HCT116 (cell line): Measurements from ENCODE around the gene PLEKHJ1. TPM values are rescaled to one million over a fixed set of nuclear protein-coding genes. Genes with fewer than 3 reads are reported as not detected.

Experiments used
- ATAC-seq: fragments of 200-7000 bp; cut with Tn5 transposase; 2 replicates; pipeline ENCODE4 v1.9.1; 2020; ENCODE audit warnings: mild to moderate bottlenecking, moderate library complexity
- BruUV-seq: library from RNA; stranded (reverse); fragments of 400-500 nt; replicated peaks from 2 replicates; lab custom pipeline; 2021; lab: Mats Ljungman, UMichigan
- CTCF ChIA-PET: fragments of 300-600 bp; sonication (Branson Sonifier 250); formaldehyde crosslinking; loops from one replicate; lab custom pipeline; 2021; ENCODE audit warnings: antibody characterized with exemption; lab: Charles Lee
- POLR2A ChIA-PET: fragments of 300-600, 350-600 bp; sonication (Branson Sonifier 250); formaldehyde crosslinking; loops from one replicate; lab custom pipeline; 2021; ENCODE audit warnings: antibody characterized with exemption; lab: Charles Lee
- RAD21 ChIA-PET, 2 experiments: fragments of 300-600 bp; sonication (Branson Sonifier 250); formaldehyde crosslinking; loops; one replicate each; lab custom pipeline; 2023; ENCODE audit warnings: low total read pairs in 2 of 2; ENCODE audit not compliant: uncharacterized antibody in 2 of 2, unreplicated experiment in 2 of 2, low non-redundant PET in 1 of 2; lab: Charles Lee
- DNase-seq: peaks from one replicate; pipeline ENCODE4 v3.0.0-alpha.2; 2010; ENCODE audit warnings: low read depth, low spot score
- H2AFZ ChIP-seq: fragments of 200-600 bp; shearing (Covaris generic), sonication (generic); 2 replicates; pipeline ENCODE4 v1.6.1; 2017; ENCODE audit warnings: low read depth, mixed run types, mixed read lengths, antibody characterized with exemption, low read length; ENCODE audit not compliant: poor library complexity, severe bottlenecking
- H3K27ac ChIP-seq: 2 replicates; pipeline ENCODE4 v1.5.1; 2012; ENCODE audit warnings: low read depth, low read length
- H3K27me3 ChIP-seq: fragments of 200-600 bp; sonication (generic); 2 replicates; pipeline ENCODE4 v1.6.1; 2016; ENCODE audit warnings: mixed run types, low read length, mixed read lengths; ENCODE audit not compliant: insufficient read depth
- H3K36me3 ChIP-seq, 2 experiments: fragments of 200-500 bp in 1 of 2; fragments of 200-600 bp in 1 of 2; sonication (Bioruptor generic) in 1 of 2; sonication (generic) in 1 of 2; 2 replicates each; pipeline versions ENCODE4 v1.5.1 to v1.6.1; 2014 to 2016; ENCODE audit warnings: low read length in 2 of 2, inconsistent platforms in 1 of 2, mixed read lengths in 1 of 2, mixed run types in 1 of 2; ENCODE audit not compliant: insufficient read depth in 2 of 2, control insufficient read depth in 1 of 2
- H3K4me1 ChIP-seq, 2 experiments: fragments of 200-600 bp in 1 of 2; sonication (generic) in 1 of 2; 2 replicates each; pipeline versions ENCODE4 v1.5.1 to v1.6.1; 2012 to 2017; ENCODE audit warnings: low read length in 2 of 2, inconsistent platforms in 1 of 2, mild to moderate bottlenecking in 1 of 2, mixed read lengths in 1 of 2, mixed run types in 1 of 2, moderate library complexity in 1 of 2; ENCODE audit not compliant: insufficient read depth in 2 of 2, control insufficient read depth in 1 of 2
- H3K4me2 ChIP-seq: fragments of 200-600 bp; sonication (generic); 2 replicates; pipeline ENCODE4 v1.6.1; 2017; ENCODE audit warnings: mixed run types, low read length, mixed read lengths
- H3K4me3 ChIP-seq, 2 experiments: fragments of 200-600 bp in 1 of 2; sonication (generic) in 1 of 2; replicated peaks in 1 of 2; 2 replicates each; pipeline ENCODE4 v1.5.1; 2011 to 2016; ENCODE audit warnings: low read length in 2 of 2, control low read depth in 1 of 2, low read depth in 1 of 2, mild to moderate bottlenecking in 1 of 2, mixed read lengths in 1 of 2, mixed run types in 1 of 2
- H3K79me2 ChIP-seq: fragments of 200-600 bp; sonication (generic); 2 replicates; pipeline ENCODE4 v1.6.1; 2017; ENCODE audit warnings: mild to moderate bottlenecking, mixed run types, low read length, moderate library complexity, mixed read lengths; ENCODE audit not compliant: insufficient read depth
- H3K9ac ChIP-seq: fragments of 200-600 bp; sonication (generic); 2 replicates; pipeline ENCODE4 v1.6.1; 2016; ENCODE audit warnings: low read length, mixed read lengths
- H3K9me2 ChIP-seq: fragments of 200-600 bp; sonication (generic), shearing (Covaris generic); 2 replicates; pipeline ENCODE4 v1.6.1; 2017; ENCODE audit warnings: mixed run types, mild to moderate bottlenecking, moderate library complexity; ENCODE audit not compliant: insufficient read depth
- H3K9me3 ChIP-seq, 2 experiments: fragments of 200-500 bp in 1 of 2; fragments of 200-600 bp in 1 of 2; sonication (Bioruptor generic) in 1 of 2; sonication (generic) in 1 of 2; 2 replicates each; pipeline ENCODE4 v1.6.1; 2014 to 2017; ENCODE audit warnings: low read length in 2 of 2, mixed read lengths in 2 of 2, inconsistent platforms in 1 of 2, low read depth in 1 of 2, mild to moderate bottlenecking in 1 of 2, mixed run types in 1 of 2, moderate library complexity in 1 of 2; ENCODE audit not compliant: control insufficient read depth in 1 of 2, insufficient read depth in 1 of 2
- H4K20me1 ChIP-seq: fragments of 200-600 bp; sonication (generic), shearing (Covaris generic); 2 replicates; pipeline ENCODE4 v1.6.1; 2017; ENCODE audit warnings: mixed run types, mild to moderate bottlenecking, moderate library complexity; ENCODE audit not compliant: insufficient read depth
- EGR1 ChIP-seq: IDR thresholded peaks from 2 replicates; pipeline ENCODE4 v1.6.1; 2012; ENCODE audit warnings: low read depth
- ELF1 ChIP-seq: IDR thresholded peaks from 2 replicates; pipeline ENCODE4 v1.6.1; 2012; ENCODE audit warnings: low read depth, borderline replicate concordance
- EZH2 ChIP-seq: fragments of 200-600 bp; sonication (generic); IDR thresholded peaks from 2 replicates; pipeline ENCODE4 v1.6.1; 2017; ENCODE audit warnings: antibody characterized with exemption, mixed run types
- EZH2phosphoT487 ChIP-seq: fragments of 200-600 bp; IDR thresholded peaks from 2 replicates; pipeline ENCODE4 v1.6.1; 2018; ENCODE audit warnings: antibody characterized with exemption, borderline replicate concordance
- JUND ChIP-seq: IDR thresholded peaks from 2 replicates; pipeline ENCODE4 v1.6.1; 2012
- POLR2A ChIP-seq: IDR thresholded peaks from 2 replicates; pipeline ENCODE4 v1.7.0; 2011; ENCODE audit warnings: borderline replicate concordance; ENCODE audit not compliant: insufficient read depth, insufficient read length; ENCODE audit errors: extremely low read depth
- POLR2AphosphoS5 ChIP-seq: IDR thresholded peaks from 2 replicates; pipeline ENCODE4 v1.6.1; 2011; ENCODE audit warnings: mild to moderate bottlenecking, low read depth, low read length, moderate library complexity
- RAD21 ChIP-seq: IDR thresholded peaks from 2 replicates; pipeline ENCODE4 v1.6.1; 2012; ENCODE audit warnings: low read depth, mild to moderate bottlenecking
- SIN3A ChIP-seq: IDR thresholded peaks from 2 replicates; pipeline ENCODE4 v1.6.1; 2012; ENCODE audit warnings: low read depth
- SP1 ChIP-seq: IDR thresholded peaks from 2 replicates; pipeline ENCODE4 v1.6.1; 2012; ENCODE audit warnings: low read depth
- SRF ChIP-seq: IDR thresholded peaks from 2 replicates; pipeline ENCODE4 v1.6.1; 2012; ENCODE audit warnings: low read depth
- YY1 ChIP-seq: IDR thresholded peaks from 2 replicates; pipeline ENCODE4 v1.6.1; 2011; ENCODE audit warnings: low read length, low read depth, moderate library complexity, mild to moderate bottlenecking; ENCODE audit not compliant: insufficient replicate concordance; ENCODE audit errors: extremely low read depth
- ZFX ChIP-seq: fragments of 450-650 bp; IDR thresholded peaks from 2 replicates; pipeline ENCODE4 v1.6.1; 2017
- intact Hi-C: fragments of 100-400 bp; cut with micrococcal nuclease; formaldehyde crosslinking; loops from 2 replicates; pipeline ENCODE4 v1.10.0; 2022
- total RNA-seq: library from RNA; stranded (reverse); gene quantifications from one replicate; pipeline ENCODE4 v1.2.1, GENCODE V29; 2021; ENCODE audit not compliant: unreplicated experiment
- TF ChIP-seq, protein P1 (sequence below), 3 experiments: fragments of 200-600 bp in 1 of 3; sonication (generic) in 1 of 3; IDR thresholded peaks in 2 of 3; conservative IDR thresholded peaks in 1 of 3; 2 replicates each; pipeline ENCODE4 v1.5.1; 2012 to 2017; ENCODE audit warnings: low read depth in 2 of 3, low read length in 2 of 3, antibody characterized with exemption in 1 of 3, borderline replicate concordance in 1 of 3, control low read depth in 1 of 3, mild to moderate bottlenecking in 1 of 3, mixed read lengths in 1 of 3, mixed run types in 1 of 3, moderate library complexity in 1 of 3; ENCODE audit not compliant: insufficient read depth in 1 of 3
- TF ChIP-seq, protein P2 (sequence below): IDR thresholded peaks from 2 replicates; pipeline ENCODE4 v1.6.1; 2011; ENCODE audit warnings: mild to moderate bottlenecking, low read length, moderate library complexity; ENCODE audit not compliant: insufficient replicate concordance; ENCODE audit errors: extremely low read depth

Gene PLEKHJ1
- total RNA-seq, 1 experiment from 2014 or later = 88.2 TPM

DNA sequence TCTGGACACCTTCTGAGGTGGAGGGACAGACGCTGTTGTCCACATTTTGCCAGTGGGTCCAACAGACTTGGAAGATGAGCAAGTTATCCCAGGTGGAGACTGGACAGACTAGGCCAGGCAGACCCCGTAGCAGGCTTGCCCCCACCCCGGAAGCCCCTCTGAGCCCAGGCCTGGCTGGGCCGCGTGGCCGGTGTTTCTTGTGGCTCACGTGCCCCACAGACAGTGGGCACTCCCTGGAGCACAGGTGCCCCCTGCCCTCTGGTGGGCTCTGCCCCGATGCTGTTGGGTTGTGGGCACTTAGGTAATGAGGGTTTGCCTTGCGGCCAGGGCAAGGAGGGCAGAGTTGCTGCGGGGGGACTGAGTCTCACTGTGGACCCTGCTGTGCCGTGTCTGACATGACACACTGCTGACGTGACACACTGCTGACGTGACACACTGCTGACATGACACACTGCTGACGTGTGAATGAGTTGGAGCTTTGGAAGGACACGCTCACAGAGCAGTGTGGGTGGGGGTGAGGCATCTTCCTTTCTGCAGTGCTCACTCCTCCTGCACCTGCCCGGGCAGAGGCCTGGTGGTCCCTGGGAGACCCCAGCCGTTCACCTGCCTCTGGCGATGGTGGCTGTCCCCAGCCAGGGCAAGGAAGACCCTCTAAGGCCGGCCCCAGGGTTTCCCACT lies 47.3 kb downstream of the PLEKHJ1 start:
- no peaks in the 10 kb centered on the region for H4K20me1 ChIP-seq
- no peak overlapping the region for H2AFZ ChIP-seq
- no peak overlapping the region for H3K4me3 ChIP-seq
- H3K79me2 ChIP-seq = peaks cover 71% of the 10 kb centered on the region
- intact Hi-C loops = no loop called here
- no peak overlapping the region for H3K27ac ChIP-seq
- no peaks in the 10 kb centered on the region for H3K9me3 ChIP-seq
- CTCF ChIA-PET = no interaction called here
- RAD21 ChIA-PET = no interaction called here
- no peak for ATAC-seq
- no peaks in the 10 kb centered on the region for H3K27me3 ChIP-seq
- no peak for DNase-seq
- no peak for TF ChIP-seq EZH2
- no peak for TF ChIP-seq RAD21
- TF ChIP-seq POLR2A = no peak
- TF ChIP-seq ELF1 = no peak
- TF ChIP-seq EZH2phosphoT487 = no peak
- TF ChIP-seq, protein P1, sequence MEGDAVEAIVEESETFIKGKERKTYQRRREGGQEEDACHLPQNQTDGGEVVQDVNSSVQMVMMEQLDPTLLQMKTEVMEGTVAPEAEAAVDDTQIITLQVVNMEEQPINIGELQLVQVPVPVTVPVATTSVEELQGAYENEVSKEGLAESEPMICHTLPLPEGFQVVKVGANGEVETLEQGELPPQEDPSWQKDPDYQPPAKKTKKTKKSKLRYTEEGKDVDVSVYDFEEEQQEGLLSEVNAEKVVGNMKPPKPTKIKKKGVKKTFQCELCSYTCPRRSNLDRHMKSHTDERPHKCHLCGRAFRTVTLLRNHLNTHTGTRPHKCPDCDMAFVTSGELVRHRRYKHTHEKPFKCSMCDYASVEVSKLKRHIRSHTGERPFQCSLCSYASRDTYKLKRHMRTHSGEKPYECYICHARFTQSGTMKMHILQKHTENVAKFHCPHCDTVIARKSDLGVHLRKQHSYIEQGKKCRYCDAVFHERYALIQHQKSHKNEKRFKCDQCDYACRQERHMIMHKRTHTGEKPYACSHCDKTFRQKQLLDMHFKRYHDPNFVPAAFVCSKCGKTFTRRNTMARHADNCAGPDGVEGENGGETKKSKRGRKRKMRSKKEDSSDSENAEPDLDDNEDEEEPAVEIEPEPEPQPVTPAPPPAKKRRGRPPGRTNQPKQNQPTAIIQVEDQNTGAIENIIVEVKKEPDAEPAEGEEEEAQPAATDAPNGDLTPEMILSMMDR (IDR thresholded peaks at IDR 0.05 in 2 of 3, conservative IDR thresholded peaks at IDR 0.05 in 1 of 3; ENCODE audit: borderline replicate concordance in 1 of 3, insufficient read depth in 1 of 3, low read depth in 2 of 3, low read length in 2 of 3) = no peak
- no peak for TF ChIP-seq ZFX
- no peak for TF ChIP-seq YY1
- no peak for TF ChIP-seq SP1
- no peak for TF ChIP-seq SIN3A
- TF ChIP-seq POLR2AphosphoS5 = no peak
- TF ChIP-seq SRF = no peak
- TF ChIP-seq, protein P2, sequence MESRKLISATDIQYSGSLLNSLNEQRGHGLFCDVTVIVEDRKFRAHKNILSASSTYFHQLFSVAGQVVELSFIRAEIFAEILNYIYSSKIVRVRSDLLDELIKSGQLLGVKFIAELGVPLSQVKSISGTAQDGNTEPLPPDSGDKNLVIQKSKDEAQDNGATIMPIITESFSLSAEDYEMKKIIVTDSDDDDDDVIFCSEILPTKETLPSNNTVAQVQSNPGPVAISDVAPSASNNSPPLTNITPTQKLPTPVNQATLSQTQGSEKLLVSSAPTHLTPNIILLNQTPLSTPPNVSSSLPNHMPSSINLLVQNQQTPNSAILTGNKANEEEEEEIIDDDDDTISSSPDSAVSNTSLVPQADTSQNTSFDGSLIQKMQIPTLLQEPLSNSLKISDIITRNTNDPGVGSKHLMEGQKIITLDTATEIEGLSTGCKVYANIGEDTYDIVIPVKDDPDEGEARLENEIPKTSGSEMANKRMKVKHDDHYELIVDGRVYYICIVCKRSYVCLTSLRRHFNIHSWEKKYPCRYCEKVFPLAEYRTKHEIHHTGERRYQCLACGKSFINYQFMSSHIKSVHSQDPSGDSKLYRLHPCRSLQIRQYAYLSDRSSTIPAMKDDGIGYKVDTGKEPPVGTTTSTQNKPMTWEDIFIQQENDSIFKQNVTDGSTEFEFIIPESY = no peak
- TF ChIP-seq JUND = no peak
- no peak for TF ChIP-seq EGR1
- peaks cover 30 to 55% of the 10 kb centered on the region in 2 experiments; a peak in 3 of 4 replicates for H3K36me3 ChIP-seq
- no peak overlapping the region for H3K9ac ChIP-seq
- POLR2A ChIA-PET = no interaction called here
- no TSS peak for BruUV-seq
- H3K4me1 ChIP-seq = no peaks in the 10 kb centered on the region
- no peak overlapping the region for H3K4me2 ChIP-seq
- H3K9me2 ChIP-seq = no peaks in the 10 kb centered on the region
